Fibroblast of lung (primary cell): ENCODE data around the gene KIAA1217.

Experiments
- CTCF ChIP-seq, 2 donors: IDR thresholded peaks in 1 of 2; conservative IDR thresholded peaks in 1 of 2; 1 replicate in 1 of 2; 2 replicates in 1 of 2; pipeline ENCODE4 v1.5.1; 2011 to 2012; ENCODE audit warnings: low read length in 2 of 2, control low read depth in 1 of 2, inconsistent platforms in 1 of 2, low read depth in 1 of 2, mild to moderate bottlenecking in 1 of 2
- EZH2 ChIP-seq: IDR thresholded peaks from 2 replicates; pipeline ENCODE4 v1.5.1; 2012; ENCODE audit warnings: low read length, control low read depth, mild to moderate bottlenecking; ENCODE audit errors: missing control alignments

DNA sequence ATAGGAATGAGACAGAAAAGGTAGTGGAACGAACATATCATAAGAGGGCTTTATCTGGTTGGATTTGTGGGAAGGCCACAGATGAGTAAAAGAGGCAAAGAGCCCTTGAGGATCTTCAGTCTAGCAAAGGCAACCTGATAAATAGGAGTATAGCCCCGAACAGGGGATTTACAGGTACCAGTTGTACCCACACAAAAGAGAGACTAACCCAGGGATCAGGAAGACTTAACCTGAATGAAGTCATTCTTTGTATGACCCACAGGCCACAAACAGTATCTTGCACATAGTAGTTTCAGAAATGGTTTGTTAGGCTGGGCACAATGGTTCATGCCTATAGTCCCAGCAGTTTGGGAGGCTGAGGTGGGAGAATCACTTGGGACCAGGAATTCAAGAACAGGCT, 306.5 kb downstream of the KIAA1217 start:
- TF ChIP-seq CTCF (conservative IDR thresholded peaks at IDR 0.05 in 1 of 2, IDR thresholded peaks at IDR 0.05 in 1 of 2; ENCODE audit: low read depth in 1 of 2, low read length in 2 of 2) (no peak), EZH2 (no peak)
